GM21723 (cell line): ENCODE measurements around the gene CXCL5.
"Not testable (repeated sequence)": the region's sequence is repeated elsewhere in the genome, so short reads cannot be mapped to it uniquely, and the experiment has no call there.

Source experiments
- ATAC-seq: cut with Tn5 transposase; IDR thresholded peaks from one replicate; pipeline ENCODE4 v1.9.1; 2021; ENCODE audit warnings: mild to moderate bottlenecking, moderate library complexity; ENCODE audit not compliant: unreplicated experiment

CXCL5 gene

GRCh38 chr4:73974352-73974751 is 24.1 kb downstream of the CXCL5 start:
- no peak for ATAC-seq

GRCh38 chr4:73970945-73971344 is 27.5 kb downstream of the CXCL5 start:
- ATAC-seq = no peak

DNA sequence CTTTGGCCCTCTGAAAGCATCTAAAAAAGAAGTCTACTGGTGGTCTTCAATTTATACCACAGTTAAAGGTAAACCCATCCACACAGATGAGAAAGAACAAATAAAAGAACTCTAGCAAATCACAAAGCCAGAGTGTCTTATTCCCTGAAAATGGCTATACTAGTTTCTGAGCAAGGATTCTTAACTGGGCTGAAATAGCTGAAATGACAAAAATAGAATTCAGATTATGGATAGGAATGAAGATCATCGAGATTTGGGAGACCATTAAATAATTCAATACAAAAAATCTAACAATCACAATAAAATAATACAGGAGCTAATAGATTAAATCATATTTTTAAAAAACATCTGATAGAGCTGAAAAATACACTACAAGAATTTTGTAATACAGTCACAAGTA is 28.5 kb downstream of the CXCL5 start:
- ATAC-seq = no peak

DNA sequence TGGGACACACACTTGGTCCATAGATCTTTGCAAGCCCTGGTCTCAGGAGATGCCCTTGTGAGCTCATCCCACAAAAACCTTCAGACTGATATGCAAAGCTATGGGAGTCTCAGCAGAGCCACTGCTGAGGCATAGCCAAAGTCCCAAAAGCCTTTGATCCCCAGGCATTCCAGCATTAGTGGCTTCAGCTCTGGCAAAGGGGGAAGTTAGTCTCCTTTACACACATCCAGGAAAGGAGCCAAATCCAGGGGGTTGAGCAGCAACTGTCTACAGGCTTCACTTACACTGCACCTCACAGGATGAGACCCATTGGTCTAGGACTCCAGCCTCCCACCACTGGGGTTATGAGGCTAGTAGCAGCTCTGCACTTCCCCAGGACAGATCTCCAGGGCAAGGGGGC is 30.6 kb downstream of the CXCL5 start:
- no peak for ATAC-seq

DNA sequence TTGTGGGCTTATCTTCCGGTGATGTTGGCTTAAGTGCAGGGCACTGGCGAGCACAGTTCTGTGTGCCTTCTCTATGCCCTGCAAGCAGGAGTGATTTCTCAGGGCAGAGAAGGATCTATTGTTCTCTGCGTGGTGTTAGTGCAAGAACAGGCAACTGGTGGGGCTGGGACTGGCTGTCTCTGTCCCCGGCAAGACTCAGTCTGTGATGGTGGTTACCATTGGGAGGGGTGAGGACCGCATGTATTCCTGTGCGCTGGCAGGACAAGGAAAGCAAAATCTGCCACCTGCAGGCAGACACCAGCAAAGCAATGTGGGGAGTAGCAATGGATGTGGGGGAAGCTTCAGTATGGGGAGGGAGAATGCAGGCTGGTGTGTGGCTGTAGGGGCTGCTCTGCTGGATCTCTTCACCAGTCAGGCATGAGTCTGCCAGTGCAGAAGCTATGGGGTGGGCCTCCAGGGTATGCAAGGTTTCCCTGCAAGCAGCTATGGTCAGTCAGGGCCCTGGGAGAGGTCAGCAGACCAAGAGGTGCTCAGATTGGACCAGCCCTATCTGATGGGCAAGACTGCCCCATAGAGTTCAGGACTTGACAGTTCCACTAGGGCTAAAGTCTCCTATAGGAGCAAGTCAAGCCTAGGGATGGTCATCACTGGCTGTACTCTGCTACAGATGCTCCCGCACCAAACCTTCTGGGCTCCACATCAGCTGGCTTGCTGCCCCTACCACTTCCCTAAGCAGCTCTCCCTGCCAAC is 33.4 kb downstream of the CXCL5 start:
- ATAC-seq = no peak

GRCh38 chr4:73962724-73963123 is 35.8 kb downstream of the CXCL5 start:
- no peak for ATAC-seq

DNA sequence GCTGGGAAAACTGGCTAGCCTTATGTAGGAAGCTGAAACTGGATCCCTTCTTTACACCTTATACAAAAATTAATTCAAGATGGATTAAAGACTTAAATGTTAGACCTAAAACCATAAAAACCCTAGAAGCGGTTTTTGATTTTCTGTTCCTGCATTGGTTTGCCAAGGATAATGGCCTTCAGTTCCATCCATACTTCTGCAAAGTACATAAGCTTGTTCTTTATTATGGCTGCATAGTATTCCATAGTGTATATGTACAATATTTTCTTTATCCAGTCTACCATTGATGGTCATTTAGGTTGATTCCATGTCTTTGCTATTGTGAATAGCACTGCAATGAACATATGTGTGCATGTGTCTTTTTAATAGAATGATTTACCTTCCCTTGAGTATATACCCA is 39.4 kb downstream of the CXCL5 start:
- not testable (repeated sequence) for ATAC-seq

GRCh38 chr4:73952352-73952751 is 46.1 kb downstream of the CXCL5 start:
- ATAC-seq = no peak

GRCh38 chr4:73950376-73950920 is 48.0 kb downstream of the CXCL5 start:
- not testable (repeated sequence) for ATAC-seq

GRCh38 chr4:73948990-73949706 is 49.3 kb downstream of the CXCL5 start:
- ATAC-seq = no peak

GRCh38 chr4:73948291-73948690 is 50.2 kb downstream of the CXCL5 start:
- ATAC-seq = no peak

DNA sequence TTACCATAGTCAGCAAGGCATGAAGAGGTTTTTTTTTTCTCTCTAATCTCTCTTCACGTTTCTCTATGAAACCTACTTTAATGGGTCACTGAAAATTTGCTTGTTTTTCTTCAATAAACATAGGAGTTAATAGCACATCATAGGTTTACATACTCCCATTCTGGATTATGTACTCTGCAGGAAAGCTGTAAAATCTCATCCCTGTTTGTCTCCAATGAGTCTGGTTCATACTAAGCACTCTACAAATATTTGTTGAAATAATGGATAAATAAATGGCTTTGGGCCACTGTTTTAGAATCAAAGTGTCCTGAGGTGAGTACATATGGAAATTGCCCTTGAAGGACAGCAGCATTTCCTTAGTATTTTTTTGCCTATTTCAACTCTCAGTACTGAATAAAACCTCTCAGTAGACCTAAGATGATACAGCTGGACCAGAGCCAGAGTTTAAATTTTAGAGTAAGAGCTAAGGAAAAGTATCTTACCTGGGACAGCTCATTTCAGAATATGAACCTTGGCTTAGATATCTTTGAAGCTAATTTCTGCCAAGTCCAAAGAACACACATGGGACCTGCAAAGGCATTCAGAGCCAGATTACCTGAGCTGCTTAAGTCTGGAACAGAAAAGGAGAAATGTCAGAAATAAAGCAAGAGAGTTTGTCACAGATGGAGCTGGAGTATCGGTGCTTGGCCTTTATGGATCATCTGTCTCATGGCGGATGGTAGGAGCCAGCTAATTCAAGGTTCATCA is 51.1 kb downstream of the CXCL5 start:
- no peak for ATAC-seq

- no peak for ATAC-seq
Observed at GRCh38 chr4:73945674-73946449, 52.6 kb downstream of the CXCL5 start.
